Measurements from ENCODE around the gene WNT7B.
"Not testable (repeated sequence)": the region's sequence is repeated elsewhere in the genome, so short reads cannot be mapped to it uniquely, and the experiment has no call there.

Gene WNT7B

DNA sequence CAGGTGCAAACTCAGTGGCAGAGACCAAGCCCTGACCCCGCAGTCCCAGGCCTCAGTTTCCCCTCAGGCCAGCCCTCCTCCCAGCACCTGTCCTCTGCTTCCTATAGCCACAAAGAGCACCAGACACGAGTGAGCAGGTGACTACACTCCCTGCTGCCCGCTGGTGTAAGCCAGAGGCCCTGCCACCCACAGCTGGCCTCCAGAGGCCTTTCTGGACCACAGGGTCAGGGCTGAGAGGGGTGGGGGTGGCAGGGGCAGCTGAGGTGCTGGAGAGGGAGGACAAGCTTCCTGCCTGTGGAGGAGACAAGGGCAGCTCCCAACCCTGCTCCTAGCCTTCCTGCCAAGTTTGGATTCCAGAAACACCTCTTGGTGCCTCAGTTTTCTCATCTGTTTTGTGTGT lies 31.3 kb upstream of the WNT7B start:
- no peak overlapping the region for H3K4me3 ChIP-seq (ENCODE audit: low read length)
- TF ChIP-seq, protein P1, sequence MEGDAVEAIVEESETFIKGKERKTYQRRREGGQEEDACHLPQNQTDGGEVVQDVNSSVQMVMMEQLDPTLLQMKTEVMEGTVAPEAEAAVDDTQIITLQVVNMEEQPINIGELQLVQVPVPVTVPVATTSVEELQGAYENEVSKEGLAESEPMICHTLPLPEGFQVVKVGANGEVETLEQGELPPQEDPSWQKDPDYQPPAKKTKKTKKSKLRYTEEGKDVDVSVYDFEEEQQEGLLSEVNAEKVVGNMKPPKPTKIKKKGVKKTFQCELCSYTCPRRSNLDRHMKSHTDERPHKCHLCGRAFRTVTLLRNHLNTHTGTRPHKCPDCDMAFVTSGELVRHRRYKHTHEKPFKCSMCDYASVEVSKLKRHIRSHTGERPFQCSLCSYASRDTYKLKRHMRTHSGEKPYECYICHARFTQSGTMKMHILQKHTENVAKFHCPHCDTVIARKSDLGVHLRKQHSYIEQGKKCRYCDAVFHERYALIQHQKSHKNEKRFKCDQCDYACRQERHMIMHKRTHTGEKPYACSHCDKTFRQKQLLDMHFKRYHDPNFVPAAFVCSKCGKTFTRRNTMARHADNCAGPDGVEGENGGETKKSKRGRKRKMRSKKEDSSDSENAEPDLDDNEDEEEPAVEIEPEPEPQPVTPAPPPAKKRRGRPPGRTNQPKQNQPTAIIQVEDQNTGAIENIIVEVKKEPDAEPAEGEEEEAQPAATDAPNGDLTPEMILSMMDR (IDR thresholded peaks at IDR 0.05; ENCODE audit: insufficient read depth, low read depth, low read length, missing control alignments): no peak
- no peak for DNase-seq (ENCODE audit: low read depth)

DNA sequence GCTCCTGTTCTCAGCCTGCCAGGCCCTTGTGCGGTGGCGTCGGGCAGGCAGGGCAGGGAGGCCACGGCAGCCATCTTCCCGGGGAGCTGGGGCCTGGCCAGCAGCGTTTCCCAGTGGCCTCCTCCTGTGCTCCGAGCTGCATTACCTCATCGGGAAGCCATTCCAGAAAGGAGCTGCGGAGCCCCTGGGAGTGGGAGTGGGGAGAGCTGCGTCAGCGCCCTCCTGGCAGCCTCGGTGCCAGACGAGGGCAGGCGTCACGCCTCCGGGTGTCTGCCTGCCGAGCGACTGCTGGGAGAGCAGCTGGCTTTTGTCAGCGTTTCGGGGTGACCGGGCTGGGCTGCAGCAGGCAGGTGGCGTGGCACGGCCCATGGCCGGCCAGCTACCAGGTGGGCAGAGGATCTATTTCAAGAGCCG lies 30.9 kb upstream of the WNT7B start:
- no peak overlapping the region for H3K4me3 ChIP-seq (ENCODE audit: low read length)
- DNase-seq (ENCODE audit: low read depth): peak; percentile 97
- TF ChIP-seq, protein P1 (IDR thresholded peaks at IDR 0.05; ENCODE audit: insufficient read depth, low read depth, low read length, missing control alignments): no peak

DNA sequence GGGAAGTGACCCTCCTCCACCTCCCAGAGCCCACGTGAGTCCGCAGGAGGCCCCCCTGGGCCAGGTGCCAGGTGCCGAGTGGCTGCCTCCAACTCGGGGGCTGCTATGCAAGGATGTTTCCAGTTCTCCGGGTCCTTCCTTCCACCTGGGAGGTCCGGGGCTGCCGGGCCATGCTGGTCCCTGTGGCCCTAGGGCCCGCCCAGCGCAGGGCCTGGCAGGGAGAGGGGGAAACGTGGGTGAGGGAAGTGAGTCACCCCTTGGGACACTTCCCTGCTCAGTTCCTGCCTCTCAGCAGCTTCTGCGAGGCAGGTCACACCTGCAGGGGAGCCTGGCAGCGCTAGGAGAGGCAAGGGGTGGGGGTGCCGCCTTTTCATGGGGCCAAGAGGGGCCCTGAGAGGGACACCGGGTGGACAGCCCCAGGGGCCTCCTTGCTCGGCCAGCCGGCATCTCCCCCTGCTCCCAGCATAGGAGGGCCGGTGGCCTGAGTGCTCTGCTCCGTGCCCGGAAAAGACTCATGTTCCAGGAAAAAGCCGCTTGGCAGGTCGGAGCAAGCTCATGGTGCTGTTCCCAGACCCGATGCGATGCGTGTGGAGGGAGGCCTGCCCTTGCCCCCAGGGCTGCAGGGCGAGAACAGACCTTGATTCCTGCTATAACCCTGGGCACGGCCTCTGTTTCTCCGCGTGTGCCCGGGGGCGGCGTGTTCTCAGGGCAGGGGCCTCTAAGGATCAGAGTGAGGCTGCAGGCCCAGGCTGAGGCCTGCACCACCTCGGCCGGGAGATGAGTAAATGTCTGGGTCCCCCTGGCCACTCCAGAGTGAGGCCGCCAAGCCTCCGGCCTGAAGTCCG lies 30.3 kb upstream of the WNT7B start:
- peak; percentile 93 for DNase-seq (ENCODE audit: low read depth)
- peak overlapping the region; percentile 8 for H3K4me3 ChIP-seq (ENCODE audit: low read length)

DNA sequence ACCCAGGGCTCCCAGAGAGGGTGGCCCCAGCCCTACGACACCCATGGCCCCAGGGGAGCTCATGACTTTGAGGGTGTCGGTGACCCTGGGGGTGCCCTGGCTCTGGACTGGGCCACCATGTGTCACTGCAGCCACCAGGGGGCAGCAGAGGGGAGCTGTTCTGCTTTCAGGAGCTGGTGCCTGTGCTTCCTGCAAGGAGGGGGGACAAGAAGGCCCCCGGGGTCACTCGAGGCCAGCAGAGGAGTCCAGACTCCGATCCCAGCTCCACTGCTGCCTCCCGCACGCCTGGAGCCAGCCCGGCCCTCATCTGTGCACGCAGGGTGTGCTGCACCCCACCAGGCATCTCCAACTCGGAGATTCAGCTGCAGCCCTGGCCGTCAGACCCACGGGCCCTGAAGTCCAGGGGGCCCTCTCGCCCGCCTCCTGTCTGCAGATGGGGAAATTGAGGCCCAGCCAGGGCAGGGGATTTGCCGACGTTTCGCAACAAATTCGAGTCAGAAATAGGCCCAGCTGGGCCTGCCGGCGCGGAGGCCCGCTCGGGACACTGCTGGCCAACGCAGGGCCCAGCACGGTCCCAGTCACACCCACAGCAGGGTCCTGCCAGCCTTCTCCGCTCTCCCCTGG lies 29.5 kb upstream of the WNT7B start:
- peak overlapping the region; percentile 8 for H3K4me3 ChIP-seq (ENCODE audit: low read length)
- TF ChIP-seq, protein P1 (IDR thresholded peaks at IDR 0.05; ENCODE audit: insufficient read depth, low read depth, low read length, missing control alignments): peak; percentile 86
- peak; percentile 87 for DNase-seq (ENCODE audit: low read depth)

More for the DNA sequence above, 30.3 kb upstream of the WNT7B start:
- TF ChIP-seq, protein P1 (IDR thresholded peaks at IDR 0.05; ENCODE audit: insufficient read depth, low read depth, low read length, missing control alignments): no peak

DNA sequence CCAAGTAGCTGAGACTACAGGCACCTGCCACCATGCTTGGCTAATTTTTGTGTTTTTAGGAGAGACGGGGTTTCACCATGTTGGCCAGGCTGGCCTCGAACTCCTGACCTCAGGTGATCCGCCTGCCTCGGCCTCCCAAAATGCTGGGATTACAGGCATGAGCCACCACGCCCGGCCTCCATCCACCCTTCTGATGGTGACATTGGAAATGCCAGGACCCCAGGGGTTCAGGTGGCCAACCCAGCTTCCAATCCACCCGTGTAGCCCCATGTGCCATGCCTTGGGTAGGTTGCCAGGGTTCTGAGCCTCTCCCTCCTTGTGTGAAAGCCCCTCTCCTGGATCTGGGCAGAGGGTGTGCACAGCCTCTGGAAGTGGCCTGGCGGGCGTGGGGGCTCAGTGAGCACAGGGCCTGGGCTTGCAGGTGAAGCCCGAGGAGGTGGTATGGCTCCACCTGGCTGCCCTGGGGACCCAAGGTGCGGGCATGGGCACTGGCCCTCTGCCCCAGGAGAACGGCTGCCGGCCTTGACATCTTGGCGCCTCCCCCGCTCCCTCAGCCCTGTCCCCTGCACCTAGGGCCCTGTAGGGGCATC lies 28.2 kb upstream of the WNT7B start:
- not testable (repeated sequence) for H3K4me3 ChIP-seq (ENCODE audit: low read length); DNase-seq (ENCODE audit: low read depth)

DNA sequence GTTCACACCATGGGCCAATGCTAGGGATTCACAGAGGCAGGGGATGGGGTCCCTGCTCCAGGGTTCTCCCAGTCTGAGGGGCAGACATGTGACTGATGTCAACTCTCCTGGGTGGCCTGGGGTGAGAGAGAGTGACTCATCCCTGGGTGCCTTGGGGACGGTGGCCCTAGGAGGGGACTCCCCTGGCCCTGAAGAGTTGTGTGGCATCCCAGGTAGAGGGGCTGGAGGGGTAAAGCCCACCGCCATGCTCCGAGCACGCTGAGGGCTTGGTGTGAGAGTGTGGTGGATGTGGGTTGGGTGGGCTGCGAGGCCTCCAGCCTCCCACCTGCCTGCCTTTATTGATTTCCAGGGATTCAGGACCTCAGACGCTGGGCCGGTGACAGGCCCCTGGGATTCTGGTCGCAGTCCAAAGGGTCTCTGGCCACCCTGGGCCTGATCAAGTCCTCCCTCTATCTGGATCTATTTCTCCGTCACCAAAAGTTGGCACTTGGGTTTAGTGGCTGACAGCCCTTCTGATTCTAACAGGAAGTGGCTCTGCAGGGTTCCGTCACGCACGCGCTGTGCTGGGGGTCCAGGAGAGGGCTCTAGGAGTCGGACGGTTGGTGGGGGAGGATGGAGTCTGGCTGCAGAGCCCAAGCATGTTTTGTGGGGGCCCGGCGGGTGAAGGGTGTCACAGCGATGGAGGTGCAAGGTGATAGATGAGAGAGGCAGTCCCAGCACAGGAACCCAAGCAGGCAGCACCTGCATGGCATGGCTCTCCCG lies 27.3 kb upstream of the WNT7B start:
- no peak overlapping the region for H3K4me3 ChIP-seq (ENCODE audit: low read length)
- TF ChIP-seq, protein P1 (IDR thresholded peaks at IDR 0.05; ENCODE audit: insufficient read depth, low read depth, low read length, missing control alignments): no peak
- DNase-seq (ENCODE audit: low read depth): no peak

All from epithelial cell of esophagus (primary cell).